IPS-15b (cell line): ENCODE data around the gene FHDC1.

ENCODE experiments used
- H3K27me3 ChIP-seq: one replicate; pipeline ENCODE4 v1.6.1; 2013; ENCODE audit warnings: low read length; ENCODE audit not compliant: control insufficient read depth, insufficient read depth
- H3K36me3 ChIP-seq: one replicate; pipeline ENCODE4 v1.6.1; 2013; ENCODE audit warnings: low read length; ENCODE audit not compliant: control insufficient read depth, insufficient read depth
- H3K4me1 ChIP-seq: one replicate; pipeline ENCODE4 v1.6.1; 2013; ENCODE audit warnings: mild to moderate bottlenecking, low read length; ENCODE audit not compliant: control insufficient read depth, insufficient read depth
- H3K4me3 ChIP-seq: one replicate; pipeline ENCODE4 v1.5.1; 2013; ENCODE audit warnings: low read depth, low read length
- H3K9ac ChIP-seq: one replicate; pipeline ENCODE4 v1.6.1; 2013; ENCODE audit warnings: low read depth, mild to moderate bottlenecking, low read length
- H3K9me3 ChIP-seq: one replicate; pipeline ENCODE4 v1.6.1; 2013; ENCODE audit warnings: mild to moderate bottlenecking, low read length; ENCODE audit not compliant: control insufficient read depth, insufficient read depth

The FHDC1 gene

DNA sequence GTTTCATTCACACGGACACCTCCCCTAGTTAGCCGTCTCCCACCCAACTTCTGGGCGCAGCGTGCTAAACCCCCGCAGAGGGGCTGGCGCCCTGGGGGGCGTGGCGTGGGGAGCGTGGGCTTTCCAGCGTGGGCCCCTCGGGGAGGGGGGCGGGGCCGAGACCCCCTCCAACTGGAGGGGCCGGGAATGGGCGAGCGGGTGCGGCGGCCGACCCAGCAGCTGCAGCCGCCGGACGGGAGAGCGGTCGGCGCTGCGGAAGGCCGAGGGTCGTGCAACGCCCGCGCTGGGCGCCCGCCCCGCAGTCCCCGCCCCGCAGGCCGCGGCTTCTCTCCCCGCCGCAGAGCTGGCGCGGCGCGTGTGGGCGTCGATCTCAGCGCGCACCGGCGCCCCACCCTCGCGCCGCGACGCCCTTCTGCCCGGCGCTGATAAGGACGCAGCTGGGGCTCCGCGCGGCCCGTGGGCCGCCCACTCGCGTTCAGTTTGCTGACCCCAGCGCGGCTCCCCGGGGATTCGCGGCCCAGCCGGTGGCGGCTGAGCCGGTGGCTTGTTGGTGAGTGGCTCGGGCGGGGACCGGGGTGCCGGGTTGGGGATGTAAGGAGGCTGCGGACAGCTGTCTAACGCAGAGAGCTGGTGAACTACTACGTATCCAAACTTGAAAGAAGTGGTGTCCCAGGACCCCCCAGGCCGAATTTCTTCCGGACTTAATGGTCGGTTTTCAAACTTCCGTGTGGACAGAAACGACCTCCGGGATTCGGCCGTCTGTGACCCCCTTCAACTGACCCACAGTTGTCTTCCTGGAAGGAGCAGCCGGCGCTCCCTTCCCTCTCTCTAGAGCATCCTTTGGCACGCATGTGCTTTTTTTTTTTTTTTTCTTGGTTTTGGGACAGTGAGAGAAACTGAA is 1.5 kb downstream of the FHDC1 start:
- H3K27me3 ChIP-seq = peaks cover 10% of the 10 kb centered on the region
- no peaks in the 10 kb centered on the region for H3K9me3 ChIP-seq
- H3K4me3 ChIP-seq = peak overlapping the region; percentile 83
- peak overlapping the region; percentile 56 for H3K9ac ChIP-seq
- H3K36me3 ChIP-seq = no peaks in the 10 kb centered on the region
- H3K4me1 ChIP-seq = peaks cover 5% of the 10 kb centered on the region

DNA sequence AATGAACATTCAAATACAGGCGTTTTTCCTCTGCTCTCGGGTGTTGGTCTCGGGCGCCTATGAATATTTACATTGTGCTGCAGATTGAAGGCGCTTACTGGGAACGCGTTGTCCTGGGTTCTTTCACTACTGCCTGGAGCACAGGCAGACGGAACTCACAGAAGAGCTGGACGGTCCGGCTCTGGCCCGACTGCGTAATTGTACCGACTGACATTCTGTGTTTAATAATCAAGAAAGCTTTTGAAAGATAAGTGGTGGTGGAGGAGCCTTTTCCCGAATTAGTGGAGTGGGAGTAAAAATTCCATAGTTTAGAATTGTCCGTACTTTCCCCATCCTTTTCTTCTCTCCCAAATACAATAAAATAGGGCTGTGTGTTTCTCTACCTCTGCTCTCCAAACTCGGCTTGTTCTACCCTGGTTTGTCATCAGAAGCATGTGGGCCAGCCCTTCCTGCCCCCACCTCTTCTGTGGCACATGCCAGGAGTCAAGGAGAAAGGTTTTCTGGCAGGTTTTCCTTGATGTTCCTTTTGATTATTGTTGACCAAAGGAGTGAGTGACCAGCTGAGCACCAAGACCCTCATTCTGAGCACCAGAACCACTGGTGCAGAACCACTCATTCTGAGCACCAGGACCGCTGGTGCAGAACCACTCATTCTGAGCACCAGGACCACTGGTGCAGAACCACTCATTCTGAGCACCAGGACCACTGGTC is 2.3 kb downstream of the FHDC1 start:
- Histone ChIP-seq H3K4me1 (peaks cover 5% of the 10 kb centered on the region), H3K27me3 (peaks cover 10% of the 10 kb centered on the region), H3K4me3 (peak overlapping the region; percentile 83), H3K9me3 (no peaks in the 10 kb centered on the region), H3K36me3 (peaks cover 1% of the 10 kb centered on the region), H3K9ac (no peak overlapping the region)

DNA sequence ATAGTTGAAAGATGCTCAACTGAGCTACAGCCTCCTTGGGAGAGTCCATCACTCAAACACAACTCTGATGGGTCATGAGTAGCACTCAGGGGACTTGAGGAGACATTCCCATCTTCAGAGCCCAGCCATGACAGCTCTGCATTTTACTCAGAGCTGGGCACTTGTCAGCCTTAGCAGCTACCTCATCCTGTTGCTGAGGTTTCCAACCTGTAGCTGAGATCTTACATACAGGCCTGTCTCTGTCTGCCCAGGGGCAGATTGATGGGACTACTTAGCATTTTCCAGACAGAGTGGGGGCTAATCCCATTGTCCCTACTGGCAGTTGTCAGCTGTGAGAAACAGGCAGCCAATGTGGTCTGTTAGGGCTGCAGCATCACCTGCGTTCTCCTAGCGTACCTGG is 3.5 kb downstream of the FHDC1 start:
- H3K9me3 ChIP-seq = no peaks in the 10 kb centered on the region
- peaks cover 7% of the 10 kb centered on the region for H3K27me3 ChIP-seq
- H3K36me3 ChIP-seq = peaks cover 7% of the 10 kb centered on the region
- H3K4me3 ChIP-seq = no peak overlapping the region
- peaks cover 5% of the 10 kb centered on the region for H3K4me1 ChIP-seq
- no peak overlapping the region for H3K9ac ChIP-seq

DNA sequence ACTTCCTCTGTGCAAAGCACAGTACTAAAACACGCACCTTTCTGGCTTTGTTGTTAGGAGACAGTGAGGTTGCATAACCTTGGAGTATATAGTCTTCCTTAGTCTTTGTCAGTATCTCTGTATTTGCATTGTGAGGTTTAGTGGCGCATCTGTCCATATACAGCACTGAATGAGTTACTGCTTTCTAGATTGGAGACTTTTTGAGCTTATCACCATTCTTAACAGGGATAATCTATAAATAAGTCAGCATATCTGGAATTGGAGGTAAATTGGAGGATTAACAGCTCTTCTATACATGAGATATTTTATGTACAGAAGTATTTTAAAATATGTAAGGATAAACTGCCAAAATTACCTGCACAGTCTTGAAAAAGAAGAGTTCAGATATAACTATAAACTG is 4.3 kb downstream of the FHDC1 start:
- H3K9me3 ChIP-seq = no peaks in the 10 kb centered on the region
- peaks cover 7% of the 10 kb centered on the region for H3K36me3 ChIP-seq
- H3K4me1 ChIP-seq = no peaks in the 10 kb centered on the region
- H3K4me3 ChIP-seq = no peak overlapping the region
- H3K9ac ChIP-seq = no peak overlapping the region
- peaks cover 7% of the 10 kb centered on the region for H3K27me3 ChIP-seq

DNA sequence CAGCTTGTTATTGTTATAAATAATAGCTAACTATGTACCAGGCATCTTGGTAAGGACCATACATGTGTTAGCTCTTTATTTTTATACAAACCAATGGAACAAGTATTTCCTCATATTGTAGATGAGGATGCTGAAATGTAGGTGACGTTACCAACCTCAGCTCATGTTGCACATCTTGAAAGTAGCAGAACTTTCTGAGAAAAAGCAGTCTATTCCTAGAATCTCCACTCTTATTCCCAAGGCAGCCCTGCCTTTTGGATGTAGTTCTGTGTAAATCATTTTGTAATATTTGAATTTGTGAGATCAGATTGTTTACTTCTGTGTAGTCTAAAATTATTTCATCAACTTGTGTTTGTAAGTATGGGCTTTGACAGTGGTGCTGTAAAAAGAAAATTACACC is 5.3 kb downstream of the FHDC1 start:
- H3K4me3 ChIP-seq = no peak overlapping the region
- no peaks in the 10 kb centered on the region for H3K4me1 ChIP-seq
- no peak overlapping the region for H3K9ac ChIP-seq
- peaks cover 7% of the 10 kb centered on the region for H3K27me3 ChIP-seq
- no peaks in the 10 kb centered on the region for H3K9me3 ChIP-seq
- H3K36me3 ChIP-seq = peaks cover 7% of the 10 kb centered on the region

DNA sequence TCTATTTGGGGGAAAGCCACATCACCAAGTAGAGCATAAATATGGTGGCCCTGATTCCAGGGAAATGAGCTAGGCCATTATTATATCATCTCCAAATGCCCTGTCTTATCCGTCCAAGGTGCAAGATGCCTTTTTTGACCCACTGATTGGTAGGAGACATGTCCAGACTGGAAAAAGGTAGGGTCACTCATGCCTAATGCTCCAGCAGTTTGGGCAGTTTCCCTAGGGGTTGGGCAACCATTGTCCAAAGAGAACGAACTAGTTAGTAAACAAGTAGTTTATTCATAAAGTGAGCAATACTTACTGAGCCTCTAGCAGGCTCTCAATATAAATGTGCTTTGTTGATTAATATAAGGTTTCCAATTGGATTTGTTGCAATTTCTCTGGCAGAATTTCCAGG is 6.2 kb downstream of the FHDC1 start:
- Histone ChIP-seq H3K9me3 (no peaks in the 10 kb centered on the region), H3K4me3 (no peak overlapping the region), H3K36me3 (peaks cover 9% of the 10 kb centered on the region), H3K9ac (no peak overlapping the region), H3K27me3 (peaks cover 7% of the 10 kb centered on the region), H3K4me1 (no peaks in the 10 kb centered on the region)

DNA sequence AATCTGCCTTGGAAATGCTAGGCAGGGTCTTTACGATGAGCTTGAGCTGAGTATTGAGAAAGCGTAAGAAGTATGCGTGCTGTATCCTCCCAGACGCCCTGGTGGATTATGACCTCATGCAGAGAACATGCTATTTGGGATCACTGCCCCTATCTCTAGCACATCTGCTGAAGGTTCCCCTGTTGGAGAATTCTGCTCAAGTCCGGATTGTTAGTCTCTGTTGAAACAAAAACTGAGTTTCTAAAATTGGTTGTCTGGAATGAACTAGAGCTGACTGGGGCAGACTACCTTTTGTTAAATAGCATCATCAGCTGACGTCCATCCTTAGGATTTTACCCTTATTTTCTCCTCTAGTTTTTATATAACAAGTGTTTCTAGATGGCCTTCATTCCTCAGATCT is 7.5 kb downstream of the FHDC1 start:
- no peak overlapping the region for H3K9ac ChIP-seq
- no peak overlapping the region for H3K4me3 ChIP-seq

DNA sequence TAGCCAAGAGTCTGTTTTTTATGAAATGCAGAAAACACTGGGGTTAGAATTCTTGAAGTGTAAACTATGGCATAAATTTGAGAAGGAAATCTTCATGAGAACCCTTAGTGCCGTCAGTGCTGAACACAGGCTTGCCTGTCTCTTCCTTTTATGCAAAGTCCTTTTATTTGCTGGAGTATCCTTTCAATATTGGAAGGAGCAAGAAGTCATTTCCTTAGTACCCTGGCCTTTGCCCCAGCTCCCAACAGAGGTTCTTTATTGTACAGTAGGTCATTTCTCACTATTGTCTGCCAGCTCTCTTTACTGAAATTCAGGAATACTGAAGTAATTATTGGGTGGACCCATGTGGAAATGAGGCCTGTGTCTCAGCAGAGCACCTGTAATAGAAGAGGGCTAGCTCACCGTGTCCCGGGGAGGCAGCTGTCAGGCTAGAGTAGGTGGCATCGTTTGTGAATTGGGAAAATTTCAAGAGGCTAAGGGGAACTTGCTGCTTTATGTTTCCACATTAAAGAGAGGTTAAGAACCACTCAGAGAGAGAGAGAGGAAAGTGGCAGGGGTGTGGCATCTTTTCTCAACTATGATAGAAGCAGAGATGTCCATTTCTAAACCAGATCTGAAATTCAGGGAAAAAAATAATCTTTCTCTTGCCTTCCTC is 8.7 kb downstream of the FHDC1 start:
- H3K9ac ChIP-seq = no peak overlapping the region
- no peaks in the 10 kb centered on the region for H3K9me3 ChIP-seq
- no peak overlapping the region for H3K4me3 ChIP-seq
- peaks cover 9% of the 10 kb centered on the region for H3K36me3 ChIP-seq
- no peaks in the 10 kb centered on the region for H3K27me3 ChIP-seq
- no peaks in the 10 kb centered on the region for H3K4me1 ChIP-seq

More for the DNA sequence above, 7.5 kb downstream of the FHDC1 start:
- H3K4me1 ChIP-seq = no peaks in the 10 kb centered on the region
- H3K36me3 ChIP-seq = peaks cover 9% of the 10 kb centered on the region
- H3K27me3 ChIP-seq = peaks cover 2% of the 10 kb centered on the region
- no peaks in the 10 kb centered on the region for H3K9me3 ChIP-seq

DNA sequence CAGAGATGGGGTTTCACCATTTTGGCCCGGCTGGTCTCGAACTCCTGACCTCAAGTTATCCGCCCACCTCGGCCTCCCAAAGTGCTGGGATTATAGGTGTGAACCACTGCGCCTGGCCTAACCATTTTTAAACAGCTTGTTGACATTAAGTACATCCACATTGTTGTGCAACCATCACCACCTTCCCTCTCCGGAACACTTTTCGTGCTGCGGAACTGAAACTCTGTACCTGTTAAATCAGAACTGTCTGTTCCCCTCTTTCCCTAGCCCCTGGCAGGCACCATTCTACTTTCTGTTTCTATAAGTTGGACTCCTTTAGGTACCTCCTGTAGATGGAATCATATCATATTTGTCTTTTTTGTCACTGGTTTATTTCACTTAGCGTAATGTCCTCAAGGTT is 9.5 kb downstream of the FHDC1 start:
- H3K9me3 ChIP-seq = no peaks in the 10 kb centered on the region
- no peak overlapping the region for H3K4me3 ChIP-seq
- peaks cover 6% of the 10 kb centered on the region for H3K4me1 ChIP-seq

DNA sequence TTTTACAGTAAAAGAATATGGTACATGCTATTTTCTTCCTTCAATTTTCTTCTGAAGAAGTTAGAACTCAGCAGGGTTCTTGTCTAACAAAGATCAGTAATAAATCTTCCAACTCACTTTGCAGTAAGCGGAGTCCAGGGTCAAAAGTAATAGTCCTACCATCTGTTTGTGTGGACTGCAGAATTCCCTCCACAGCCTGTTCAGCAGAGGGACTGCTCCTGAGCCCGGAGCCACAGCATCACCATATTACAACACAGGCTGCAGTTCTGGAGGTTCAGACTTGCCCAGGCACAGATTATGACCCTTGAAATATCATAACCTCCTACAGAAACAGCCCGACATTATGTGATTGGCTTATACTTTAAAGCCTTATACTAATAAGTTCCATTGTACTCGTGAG is 10.3 kb downstream of the FHDC1 start:
- H3K27me3 ChIP-seq = no peaks in the 10 kb centered on the region
- H3K4me1 ChIP-seq = peaks cover 13% of the 10 kb centered on the region
- H3K36me3 ChIP-seq = peaks cover 11% of the 10 kb centered on the region
- H3K4me3 ChIP-seq = no peak overlapping the region
- H3K9ac ChIP-seq = no peak overlapping the region
- no peaks in the 10 kb centered on the region for H3K9me3 ChIP-seq

More for the DNA sequence above, 9.5 kb downstream of the FHDC1 start:
- H3K36me3 ChIP-seq = peaks cover 11% of the 10 kb centered on the region
- H3K27me3 ChIP-seq = no peaks in the 10 kb centered on the region
- no peak overlapping the region for H3K9ac ChIP-seq

DNA sequence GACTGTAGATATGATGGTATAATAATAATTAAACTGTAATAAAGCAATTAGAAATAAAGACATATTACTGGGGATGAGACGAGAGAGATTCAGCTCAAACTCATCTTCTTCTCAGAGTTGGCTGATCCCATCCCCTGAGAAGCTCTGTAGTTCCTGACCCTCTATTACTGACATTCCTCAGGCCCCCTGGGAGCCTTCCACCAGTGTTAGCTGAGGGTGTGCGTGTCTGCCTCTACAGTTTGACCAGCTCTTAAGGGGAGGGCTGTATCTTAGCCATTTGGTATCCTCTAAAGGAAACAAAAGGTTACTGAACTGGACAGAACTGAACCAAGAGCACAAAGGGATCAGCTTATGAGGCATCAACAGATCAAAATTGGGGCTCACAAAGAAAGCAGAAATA is 11.2 kb downstream of the FHDC1 start:
- Histone ChIP-seq H3K9ac (no peak overlapping the region), H3K27me3 (no peaks in the 10 kb centered on the region), H3K9me3 (no peaks in the 10 kb centered on the region), H3K36me3 (peaks cover 11% of the 10 kb centered on the region), H3K4me1 (peaks cover 21% of the 10 kb centered on the region), H3K4me3 (no peak overlapping the region)
